CD4-positive, alpha-beta T cell (primary cell): ENCODE results near the gene PLCL1. TPM values are rescaled to one million over a fixed set of nuclear protein-coding genes. Genes with fewer than 3 reads are reported as not detected.

Experiments
- ATAC-seq: fragments of 200-7000 bp; cut with Tn5 transposase; one replicate; pipeline ENCODE4 v1.10.0; 2022; ENCODE audit warnings: mild to moderate bottlenecking; ENCODE audit not compliant: poor library complexity
- CTCF ChIA-PET: fragments of 350-600 bp; sonication (Branson Sonifier 250); formaldehyde crosslinking; loops from one replicate; lab custom pipeline; 2021; ENCODE audit warnings: antibody characterized with exemption, inconsistent platforms; lab: Charles Lee
- POLR2A ChIA-PET: fragments of 350-600 bp; sonication (Branson Sonifier 250); formaldehyde crosslinking; loops from one replicate; lab custom pipeline; 2021; ENCODE audit warnings: antibody characterized with exemption, inconsistent platforms; lab: Charles Lee
- DNase-seq, 14 experiments: peaks; one replicate each; pipeline ENCODE4 v3.0.0-alpha.2; 2013 to 2020; ENCODE audit warnings: mixed read lengths in 2 of 14
- H3K27ac ChIP-seq, 2 donors: one replicate each; pipeline versions ENCODE4 v1.5.1 to v1.7.0; 2013; ENCODE audit warnings: low read length in 2 of 2, low read depth in 1 of 2, mild to moderate bottlenecking in 1 of 2
- H3K27me3 ChIP-seq, 2 experiments: 1 replicate in 1 of 2; 2 replicates in 1 of 2; pipeline versions ENCODE4 v1.6.1 to v1.7.0; 2013; ENCODE audit warnings: low read length in 2 of 2, control low read depth in 1 of 2, mild to moderate bottlenecking in 1 of 2, moderate library complexity in 1 of 2; ENCODE audit not compliant: insufficient read depth in 2 of 2, control insufficient read depth in 1 of 2
- H3K36me3 ChIP-seq: one replicate; pipeline ENCODE4 v1.6.1; 2013; ENCODE audit warnings: low read length, control low read depth; ENCODE audit not compliant: insufficient read depth
- H3K4me1 ChIP-seq: one replicate; pipeline ENCODE4 v1.6.1; 2013; ENCODE audit warnings: low read length, control low read depth; ENCODE audit not compliant: insufficient read depth
- H3K4me3 ChIP-seq: one replicate; pipeline ENCODE4 v1.5.1; 2013; ENCODE audit warnings: mild to moderate bottlenecking, low read length, moderate library complexity
- H3K9me3 ChIP-seq, 2 experiments: 1 replicate in 1 of 2; 2 replicates in 1 of 2; pipeline versions ENCODE4 v1.6.1 to v1.7.0; 2013; ENCODE audit warnings: low read length in 2 of 2, mild to moderate bottlenecking in 2 of 2, control low read depth in 1 of 2, moderate library complexity in 1 of 2; ENCODE audit not compliant: control insufficient read depth in 1 of 2, insufficient read depth in 1 of 2
- H3K27ac Mint-ChIP-seq: one replicate; pipeline ENCODE4 v1.8.0; 2020; ENCODE audit warnings: mixed read lengths
- H3K27me3 Mint-ChIP-seq: one replicate; pipeline ENCODE4 v1.8.0; 2021; ENCODE audit warnings: mixed read lengths
- H3K36me3 Mint-ChIP-seq: one replicate; pipeline ENCODE4 v1.8.0; 2021; ENCODE audit warnings: low read depth, mixed read lengths
- H3K4me1 Mint-ChIP-seq: one replicate; pipeline ENCODE4 v1.8.0; 2021; ENCODE audit warnings: low read depth, mixed read lengths
- H3K4me3 Mint-ChIP-seq: one replicate; pipeline ENCODE4 v1.8.0; 2020; ENCODE audit warnings: mild to moderate bottlenecking, mixed read lengths
- H3K9me3 Mint-ChIP-seq: one replicate; pipeline ENCODE4 v1.8.0; 2020; ENCODE audit warnings: mixed read lengths
- CTCF ChIP-seq: fragments of 200-600 bp; IDR thresholded peaks from one replicate; pipeline ENCODE4 v1.8.0; 2022; ENCODE audit warnings: antibody characterized with exemption, mild to moderate bottlenecking
- intact Hi-C, 2 experiments: fragments of 100-400 bp; cut with DNase I in 1 of 2; cut with micrococcal nuclease in 1 of 2; formaldehyde crosslinking; loops; one replicate each; pipeline versions ENCODE4 v1.15.1 to v1.9.0; 2023 to 2025; cut with DNase I, micrococcal nuclease
- total RNA-seq, 174 experiments: library from RNA in 2 of 174; stranded (reverse) in 2 of 174; gene quantifications; one replicate each; pipeline ENCODE4 v1.2.3 and lab custom pipeline; 2021 to 2026

PLCL1 gene
- total RNA-seq, 2 experiments from 2014 or later, result 27.0 to 28.3 TPM

GRCh38 chr2:198042189-198042588, 237.8 kb downstream of the PLCL1 start:
- ATAC-seq, result peak; percentile 69

DNA sequence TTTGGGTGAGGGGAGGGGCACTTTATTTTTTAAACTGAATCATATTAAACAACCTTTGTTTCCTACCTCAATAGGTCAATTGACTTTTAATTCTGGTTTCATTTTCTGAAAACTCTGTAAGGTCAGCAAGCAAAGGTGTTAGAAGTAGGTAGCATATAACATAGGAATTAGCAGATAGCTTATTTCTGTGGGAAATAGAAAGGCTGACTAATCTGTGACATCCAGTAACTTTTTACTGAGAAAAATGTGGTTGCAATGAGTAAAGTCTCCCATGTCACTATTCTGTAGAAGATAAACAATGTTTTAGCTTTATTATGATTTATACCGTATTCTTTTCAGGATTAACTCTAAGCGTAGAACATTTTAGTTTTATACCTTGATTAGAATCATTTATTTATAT, 240.4 kb downstream of the PLCL1 start:
- Histone ChIP-seq H3K4me3 (no peak overlapping the region), H3K27ac (no peak overlapping the region), H3K36me3 (no peaks in the 10 kb centered on the region), H3K9me3 (no peaks in the 10 kb centered on the region), H3K27me3 (no peaks in the 10 kb centered on the region), H3K4me1 (peaks cover 18% of the 10 kb centered on the region)
- peaks cover 30% of the 10 kb centered on the region for H3K4me1 Mint-ChIP-seq
- no peaks in the 10 kb centered on the region for H3K27me3 Mint-ChIP-seq
- DNase-seq (no peak), ATAC-seq (no peak)
- ChIA-PET CTCF (no interaction called here), POLR2A (no interaction called here)
- no peaks in the 10 kb centered on the region for H3K9me3 Mint-ChIP-seq
- intact Hi-C loops, result no loop called here
- no peak overlapping the region for H3K27ac Mint-ChIP-seq
- no peak for TF ChIP-seq CTCF
- no peaks in the 10 kb centered on the region for H3K36me3 Mint-ChIP-seq
- H3K4me3 Mint-ChIP-seq, result no peak overlapping the region

More at GRCh38 chr2:198042189-198042588, 237.8 kb downstream of the PLCL1 start:
- Histone ChIP-seq H3K9me3 (no peaks in the 10 kb centered on the region), H3K36me3 (no peaks in the 10 kb centered on the region), H3K27me3 (no peaks in the 10 kb centered on the region), H3K4me1 (peaks cover 18% of the 10 kb centered on the region), H3K4me3 (no peak overlapping the region), H3K27ac (peak overlapping the region in 1 of 2 donors; percentile 26)
- Mint-ChIP-seq H3K9me3 (no peaks in the 10 kb centered on the region), H3K4me1 (peaks cover 20% of the 10 kb centered on the region), H3K4me3 (no peak overlapping the region), H3K36me3 (no peaks in the 10 kb centered on the region), H3K27me3 (no peaks in the 10 kb centered on the region), H3K27ac (no peak overlapping the region)
- POLR2A ChIA-PET, result interaction anchor here (0.9 to 1.3 kb wide), 4 partner anchors 11 to 237 kb away, joined by 3 to 4 read pairs (median 3); no protein-coding TSS in a partner anchor
- DNase-seq, result peak in 3 of 14 experiments; percentile 18 to 27 (median 20)
- CTCF ChIA-PET, result no interaction called here
- intact Hi-C loops, result no loop called here
- TF ChIP-seq CTCF, result no peak

GRCh38 chr2:198045227-198045626, 240.8 kb downstream of the PLCL1 start:
- ChIA-PET POLR2A (no interaction called here), CTCF (no interaction called here)
- H3K4me3 ChIP-seq, result no peak overlapping the region
- no peaks in the 10 kb centered on the region for H3K9me3 ChIP-seq
- Mint-ChIP-seq H3K27ac (no peak overlapping the region), H3K4me1 (peaks cover 34% of the 10 kb centered on the region), H3K36me3 (no peaks in the 10 kb centered on the region), H3K27me3 (no peaks in the 10 kb centered on the region), H3K4me3 (no peak overlapping the region), H3K9me3 (no peaks in the 10 kb centered on the region)
- no peaks in the 10 kb centered on the region for H3K27me3 ChIP-seq
- no peak for TF ChIP-seq CTCF
- DNase-seq, result no peak
- H3K27ac ChIP-seq, result no peak overlapping the region
- H3K36me3 ChIP-seq, result no peaks in the 10 kb centered on the region
- intact Hi-C loops, result no loop called here
- ATAC-seq, result no peak
- peaks cover 18% of the 10 kb centered on the region for H3K4me1 ChIP-seq
